HG02943 (cell line): ENCODE measurements around the gene PSTPIP1.

Experiments used
- ATAC-seq: cut with Tn5 transposase; IDR thresholded peaks from one replicate; pipeline ENCODE4 v1.9.1; 2021; ENCODE audit warnings: mild to moderate bottlenecking, low read depth, moderate library complexity; ENCODE audit not compliant: unreplicated experiment

PSTPIP1 gene

GRCh38 chr15:77027697-77028450, 32.9 kb downstream of the PSTPIP1 start:
- no peak for ATAC-seq

- no peak for ATAC-seq
Observed at GRCh38 chr15:77028451-77029165, 33.7 kb downstream of the PSTPIP1 start.

GRCh38 chr15:77029166-77030047, 34.5 kb downstream of the PSTPIP1 start:
- no peak for ATAC-seq

GRCh38 chr15:77030048-77030927, 35.4 kb downstream of the PSTPIP1 start:
- ATAC-seq: no peak

GRCh38 chr15:77030928-77031375, 36.0 kb downstream of the PSTPIP1 start:
- no peak for ATAC-seq

GRCh38 chr15:77031376-77032050, 36.6 kb downstream of the PSTPIP1 start:
- no peak for ATAC-seq

- no peak for ATAC-seq
Observed at GRCh38 chr15:77032052-77032646, 37.2 kb downstream of the PSTPIP1 start.

- no peak for ATAC-seq
Observed at GRCh38 chr15:77032647-77033416, 37.9 kb downstream of the PSTPIP1 start.

- no peak for ATAC-seq
Observed at GRCh38 chr15:77033417-77033728, 38.4 kb downstream of the PSTPIP1 start.

- no peak for ATAC-seq
Observed at GRCh38 chr15:77033729-77034671, 39.1 kb downstream of the PSTPIP1 start.

- no peak for ATAC-seq
Observed at GRCh38 chr15:77034695-77035489, 40.0 kb downstream of the PSTPIP1 start.

GRCh38 chr15:77035584-77035983, 40.7 kb downstream of the PSTPIP1 start:
- no peak for ATAC-seq

- ATAC-seq: no peak
Observed at GRCh38 chr15:77035999-77036471, 41.1 kb downstream of the PSTPIP1 start.

- ATAC-seq: no peak
Observed at GRCh38 chr15:77036537-77037387, 41.8 kb downstream of the PSTPIP1 start.

- no peak for ATAC-seq
Observed at GRCh38 chr15:77037388-77038209, 42.7 kb downstream of the PSTPIP1 start.
